DMS 273 (cell line): ENCODE measurements around the gene SIRT2.
A peak's percentile ranks its signal among the peaks of the same experiment; 100 is the strongest.
"Not testable (repeated sequence)": the region's sequence is repeated elsewhere in the genome, so short reads cannot be mapped to it uniquely, and the experiment has no call there.

Experiments used
- DNase-seq: peaks from one replicate; lab custom pipeline; 2025; ENCODE audit not compliant: unreplicated experiment; lab: John Stamatoyannopoulos, UW

SIRT2 gene

GRCh38 chr19:38869160-38869835 is 30.1 kb downstream of the SIRT2 start:
- no peak for DNase-seq

GRCh38 chr19:38868551-38868950 is 30.9 kb downstream of the SIRT2 start:
- no peak for DNase-seq

DNA sequence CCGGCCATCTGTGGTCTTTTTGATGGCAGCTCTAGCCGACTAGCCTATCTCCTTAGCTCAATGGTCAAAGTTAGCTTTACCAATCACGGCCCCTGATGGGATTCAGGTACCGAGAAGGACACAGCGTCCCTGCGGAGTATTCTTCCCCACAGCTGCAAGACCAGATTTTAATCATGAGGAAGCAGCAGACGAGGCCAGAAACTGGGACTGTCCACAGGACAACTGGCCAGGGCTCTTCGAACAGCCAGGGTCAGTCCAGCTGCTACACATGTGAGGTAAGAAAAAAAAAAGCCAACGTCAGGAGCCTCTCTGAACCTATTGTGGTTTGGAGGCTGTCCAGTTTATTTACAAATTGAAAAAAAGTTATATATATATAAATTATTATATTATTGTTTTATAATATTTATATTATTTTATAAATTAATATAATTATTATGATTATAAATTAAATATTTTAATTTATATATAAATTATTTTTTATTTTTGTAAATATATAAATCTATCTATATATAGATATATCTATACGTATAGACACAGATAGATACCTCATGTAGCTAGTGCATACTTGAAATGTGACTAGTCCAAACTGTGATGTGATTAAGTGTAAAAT is 32.1 kb downstream of the SIRT2 start:
- DNase-seq, result no peak

DNA sequence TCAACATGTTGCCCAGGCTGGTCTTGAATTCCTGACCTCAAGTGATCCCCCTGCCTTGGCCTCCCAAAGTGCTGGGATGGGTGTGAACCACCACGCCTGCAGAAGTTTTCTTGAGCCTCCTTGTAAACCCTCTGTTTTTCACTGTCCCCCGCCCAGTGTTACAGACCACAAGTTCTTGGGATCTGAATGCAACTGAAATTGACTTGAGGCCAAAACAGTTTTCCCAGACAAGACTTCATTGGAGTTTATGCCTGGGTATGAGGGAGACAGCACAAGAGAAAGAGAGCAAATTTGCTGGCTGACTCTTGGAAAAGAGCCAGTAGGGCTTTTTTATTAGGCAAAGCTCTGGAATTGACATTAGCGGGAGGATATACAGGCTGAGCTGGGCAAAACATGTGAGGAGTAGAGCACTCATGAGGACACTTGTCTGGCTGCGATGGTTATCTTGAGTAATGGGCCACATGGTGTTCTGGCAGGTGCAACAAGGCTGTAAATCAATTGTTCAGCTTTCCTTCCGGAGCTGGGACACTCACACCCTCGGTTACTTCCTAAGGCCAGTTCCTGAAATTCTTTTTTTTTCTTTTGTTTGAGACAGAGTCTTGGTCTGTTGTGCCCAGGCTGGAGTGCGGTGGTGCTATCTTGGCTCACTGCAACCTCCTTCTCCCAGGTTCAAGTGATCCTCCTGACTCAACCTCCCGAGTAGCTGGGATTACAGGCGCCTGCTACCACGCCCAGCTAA is 36.9 kb downstream of the SIRT2 start:
- DNase-seq, result peak; percentile 77

DNA sequence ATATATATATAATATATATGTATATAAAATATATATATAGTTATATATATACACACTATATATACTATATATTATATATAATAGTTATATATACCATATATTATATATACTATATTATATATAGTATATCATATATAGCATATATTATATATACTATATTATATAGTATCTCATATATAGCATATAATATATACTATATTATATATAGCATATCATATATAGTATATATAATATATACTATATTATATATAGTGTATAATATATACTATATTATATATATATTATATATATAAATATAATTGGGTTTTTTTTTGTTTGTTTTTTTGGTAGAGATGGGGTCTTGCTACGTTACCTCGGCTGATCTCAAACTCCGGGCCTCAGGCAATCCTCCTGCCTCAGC is 38.0 kb downstream of the SIRT2 start:
- no peak for DNase-seq

- DNase-seq, result not testable (repeated sequence)
Measured at GRCh38 chr19:38859631-38860204, 39.7 kb downstream of the SIRT2 start.

- DNase-seq, result no peak
Measured at GRCh38 chr19:38856813-38857212, 42.6 kb downstream of the SIRT2 start.

- not testable (repeated sequence) for DNase-seq
Measured at GRCh38 chr19:38855751-38856150, 43.7 kb downstream of the SIRT2 start.

GRCh38 chr19:38854961-38855360 is 44.5 kb downstream of the SIRT2 start:
- DNase-seq, result not testable (repeated sequence)

- no peak for DNase-seq
Measured at GRCh38 chr19:38853214-38853613, 46.2 kb downstream of the SIRT2 start.

- peak; percentile 82 for DNase-seq
Measured at GRCh38 chr19:38852231-38853044, 47.0 kb downstream of the SIRT2 start.

DNA sequence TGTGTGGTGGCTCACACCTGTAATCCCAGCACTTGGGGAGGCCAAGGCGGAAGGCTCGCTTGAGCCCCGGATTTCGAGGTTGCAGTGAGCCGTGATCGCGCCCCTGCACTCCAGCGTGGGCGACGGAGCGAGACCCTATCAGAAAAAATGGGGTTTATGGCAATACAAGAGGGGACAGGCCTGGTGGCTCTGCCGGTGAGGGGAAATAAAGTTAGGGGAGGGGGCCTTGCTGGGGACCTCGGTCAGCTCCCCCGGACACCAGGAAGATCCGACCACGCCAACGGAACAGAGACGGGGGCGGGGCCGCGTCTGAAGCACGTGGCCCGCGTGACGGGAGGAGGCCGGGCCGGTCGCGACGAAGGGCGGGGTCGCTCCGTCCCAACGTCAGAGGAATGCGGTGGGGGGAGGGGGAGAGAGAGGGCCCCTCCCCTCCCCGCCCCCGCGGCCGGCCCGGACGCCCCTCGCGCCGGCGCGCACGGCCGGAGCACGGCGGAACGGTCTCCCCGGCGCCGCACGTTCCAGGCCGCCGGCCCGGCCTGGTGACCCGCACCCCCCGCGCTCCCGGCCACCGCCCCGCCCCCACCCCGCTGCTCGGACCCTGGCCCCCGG is 47.7 kb downstream of the SIRT2 start:
- peak; percentile 98 for DNase-seq

DNA sequence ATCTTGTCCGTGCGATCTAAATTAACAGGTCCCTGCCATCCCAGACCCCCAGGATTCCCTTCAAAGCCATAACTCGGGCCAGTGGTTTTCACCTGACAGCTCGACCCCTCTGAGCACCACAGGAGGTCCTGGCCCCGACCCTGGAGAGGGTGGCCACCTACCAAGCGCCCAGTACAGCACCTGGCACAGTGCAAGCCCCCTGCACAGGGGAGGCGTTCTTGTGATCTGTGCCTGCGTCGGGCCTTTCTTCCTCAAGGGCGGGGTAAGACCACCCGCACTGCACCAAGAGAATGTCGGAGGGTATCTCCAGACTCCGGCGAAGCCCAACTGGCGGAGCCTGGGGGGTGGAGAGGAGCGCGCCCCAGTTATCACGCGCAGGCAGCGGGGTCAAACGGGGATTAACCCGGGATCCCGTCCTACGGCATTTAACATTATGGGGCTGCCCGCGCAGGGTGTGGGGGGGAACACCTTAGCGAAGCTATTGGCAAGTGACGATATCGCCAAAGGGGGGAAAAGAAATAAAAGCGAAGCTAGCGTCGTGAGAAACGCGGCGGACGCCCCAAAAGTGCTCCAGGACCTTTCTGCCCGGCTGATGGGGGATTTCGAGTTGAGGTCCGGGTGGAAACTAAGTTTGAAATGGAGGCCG is 48.3 kb downstream of the SIRT2 start:
- DNase-seq, result peak; percentile 74

DNA sequence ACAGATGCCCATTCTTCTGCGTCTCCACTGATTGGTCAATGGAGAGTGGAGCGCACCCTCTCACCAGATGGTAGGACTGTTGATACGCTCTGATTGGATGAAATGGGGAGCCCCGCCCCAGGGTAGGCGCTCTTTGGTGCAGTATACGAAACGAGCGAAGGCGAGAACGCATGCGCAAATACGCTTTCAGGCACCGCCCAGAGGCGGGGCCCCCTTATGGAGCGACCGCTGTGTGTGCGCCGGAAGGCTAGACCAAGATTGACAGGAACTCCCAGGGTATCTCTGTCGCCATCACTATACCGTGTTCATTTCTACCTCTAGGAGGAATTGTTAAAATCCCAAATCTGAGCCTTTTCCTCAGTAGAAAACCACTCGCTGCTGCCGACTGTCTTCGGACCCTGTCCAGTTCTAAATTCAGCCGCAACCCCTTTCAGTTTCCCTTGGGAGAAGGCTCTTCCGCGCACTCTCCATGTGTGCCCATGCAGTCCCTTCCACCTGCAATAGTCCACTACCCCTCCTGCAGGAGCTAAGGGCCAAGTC is 48.9 kb downstream of the SIRT2 start:
- DNase-seq, result peak; percentile 85

DNA sequence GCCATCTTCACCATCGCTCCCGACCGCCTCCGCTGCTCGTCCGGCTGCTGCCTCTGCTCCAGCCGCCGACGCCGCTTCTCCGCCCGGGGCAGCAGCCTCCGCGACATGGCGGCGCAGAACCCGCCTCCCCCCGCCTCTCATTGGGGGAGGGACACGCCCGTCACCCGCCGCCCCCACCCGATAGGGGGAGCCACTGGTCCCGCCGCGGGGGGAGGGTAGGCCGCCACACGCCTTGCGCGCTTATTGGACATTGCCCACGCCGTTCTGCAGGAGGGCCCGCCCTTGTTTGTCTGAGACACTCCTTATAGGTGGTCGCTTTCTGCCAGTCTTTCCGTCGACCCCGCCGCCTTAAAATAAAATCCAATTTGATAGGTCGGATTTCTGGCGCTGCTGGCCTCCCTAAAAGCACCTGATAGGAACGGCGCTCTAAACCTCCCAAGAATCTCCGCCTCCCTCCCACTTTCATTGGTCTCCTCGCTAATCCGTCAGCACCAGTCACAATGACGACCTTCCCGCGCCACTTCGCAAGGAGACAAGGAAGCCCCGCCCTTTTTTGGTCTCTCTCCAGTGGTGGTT is 49.5 kb downstream of the SIRT2 start, which contains the start of gene HNRNPL:
Gene HNRNPL (minus strand): TSS at position 127 of the 576 bp plus-strand sequence. CDS start 20 bp downstream, at position 107.
- DNase-seq, result peak; percentile 100

DNA sequence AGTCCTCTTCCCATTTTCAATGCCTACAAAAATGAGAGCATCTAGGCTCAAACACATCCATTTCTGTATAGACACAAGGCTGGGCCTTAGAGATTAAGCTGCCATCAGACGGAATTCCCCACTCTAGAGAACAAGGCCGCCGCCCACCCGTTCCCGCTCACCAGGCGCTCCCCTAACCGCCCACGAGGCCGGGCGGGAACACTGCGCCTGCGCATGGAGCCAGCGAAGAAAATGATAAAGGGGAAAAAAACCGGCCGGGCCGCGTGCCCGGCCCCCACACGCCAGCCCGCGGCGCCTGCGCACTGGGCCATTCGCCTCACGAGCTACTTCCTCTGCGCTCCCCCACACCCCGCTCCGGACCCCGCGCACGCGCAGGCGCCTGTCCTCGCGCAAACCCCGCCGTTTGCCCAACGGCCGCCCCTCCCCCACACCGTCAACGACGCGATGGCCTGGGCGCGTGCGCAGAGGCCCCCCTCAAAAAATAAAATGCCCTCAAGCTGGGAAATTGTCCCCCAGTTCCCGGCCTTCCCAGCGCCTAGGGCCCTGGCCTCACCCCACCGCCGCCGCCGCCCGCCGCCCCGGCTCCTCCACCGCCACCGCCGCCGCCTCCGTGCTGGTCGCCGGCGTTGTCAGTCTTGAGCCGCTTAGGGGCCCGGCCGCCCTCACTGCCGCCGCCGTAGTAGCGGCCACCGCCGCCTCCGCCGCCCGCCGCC is 50.1 kb downstream of the SIRT2 start:
- DNase-seq, result peak; percentile 99

DNA sequence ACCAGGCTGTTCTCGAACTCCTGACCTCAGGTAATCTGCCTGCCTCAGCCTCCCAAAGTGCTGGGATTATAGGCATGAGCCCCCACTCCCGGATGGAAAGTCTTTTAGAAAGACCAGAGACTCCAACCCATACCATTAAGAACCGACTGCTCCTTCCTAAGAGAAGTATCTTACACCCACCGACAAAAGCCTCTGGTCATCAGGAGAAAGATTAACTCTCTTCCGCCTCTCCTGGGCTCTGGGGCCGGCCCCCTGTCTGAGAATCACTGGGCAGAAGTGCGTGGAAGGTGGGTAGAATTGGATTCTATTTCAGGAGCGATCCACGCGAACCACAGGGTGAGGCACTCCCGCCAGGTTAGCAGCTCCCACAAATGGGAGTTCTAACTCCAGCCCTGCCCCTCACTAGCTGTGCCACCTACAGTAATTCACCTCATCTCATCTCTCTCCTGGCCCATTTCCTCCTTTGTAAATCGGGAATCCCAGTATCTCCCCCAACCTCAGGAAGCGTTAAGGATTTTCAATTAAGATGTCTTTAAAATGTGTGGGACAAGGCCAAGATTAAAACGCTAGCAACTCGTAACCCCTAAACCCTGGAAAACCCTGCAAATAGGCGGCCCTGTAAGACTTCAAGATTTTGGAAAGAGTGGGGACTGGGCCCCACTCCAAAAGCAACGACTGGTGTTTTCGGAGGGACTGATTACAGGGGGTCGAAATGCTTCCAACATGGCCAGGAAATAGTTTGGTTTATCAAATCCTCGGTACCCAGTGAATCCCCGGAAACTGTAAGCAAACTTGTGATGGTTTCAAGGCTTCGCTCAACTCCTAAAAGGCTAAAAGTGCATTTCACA is 50.9 kb downstream of the SIRT2 start:
- peak; percentile 47 for DNase-seq

DNA sequence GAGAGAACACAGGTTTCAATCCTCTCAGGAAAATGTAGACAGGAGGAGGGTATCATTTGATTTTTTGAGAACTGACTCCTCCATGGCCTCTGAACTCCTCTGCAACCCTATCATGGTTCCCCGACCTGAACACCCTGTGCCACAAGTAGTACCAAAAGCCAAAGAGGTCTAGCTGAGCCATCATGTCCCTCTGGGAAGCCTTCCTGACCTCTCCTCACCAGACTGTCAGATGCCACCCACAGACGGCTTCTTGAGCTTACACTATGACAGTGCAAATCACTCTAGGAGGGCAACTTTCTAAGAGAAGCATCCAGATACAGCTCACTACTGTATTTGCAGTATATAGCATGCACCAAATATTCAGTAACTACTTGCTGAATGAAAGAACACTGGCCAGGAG is 53.3 kb downstream of the SIRT2 start:
- DNase-seq, result no peak
